NCI-H1048 (cell line): ENCODE data around the gene ATAD3B.
"Not testable (repeated sequence)": the region's sequence is repeated elsewhere in the genome, so short reads cannot be mapped to it uniquely, and the experiment has no call there.

Experiments
- DNase-seq: peaks from one replicate; lab custom pipeline; 2025; lab: John Stamatoyannopoulos, UW

The ATAD3B gene

DNA sequence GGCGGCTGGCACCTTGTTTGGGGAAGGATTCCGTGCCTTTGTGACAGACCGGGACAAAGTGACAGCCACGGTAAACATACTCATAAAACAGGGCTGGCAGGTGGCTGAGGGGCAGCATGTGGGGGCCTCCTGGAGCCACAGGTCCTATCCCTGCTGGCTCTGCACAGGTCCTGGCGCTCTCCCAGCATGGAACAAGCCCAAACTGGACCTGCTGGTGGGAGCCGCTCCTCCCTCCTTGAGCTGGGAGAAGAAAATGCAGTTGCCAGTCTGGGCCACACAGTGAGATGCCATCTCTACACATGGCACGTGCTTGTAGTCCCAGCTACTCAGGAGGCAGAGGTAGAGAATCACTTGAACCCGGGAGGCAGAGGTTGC lies 19.2 kb upstream of the ATAD3B start:
- not testable (repeated sequence) for DNase-seq

DNA sequence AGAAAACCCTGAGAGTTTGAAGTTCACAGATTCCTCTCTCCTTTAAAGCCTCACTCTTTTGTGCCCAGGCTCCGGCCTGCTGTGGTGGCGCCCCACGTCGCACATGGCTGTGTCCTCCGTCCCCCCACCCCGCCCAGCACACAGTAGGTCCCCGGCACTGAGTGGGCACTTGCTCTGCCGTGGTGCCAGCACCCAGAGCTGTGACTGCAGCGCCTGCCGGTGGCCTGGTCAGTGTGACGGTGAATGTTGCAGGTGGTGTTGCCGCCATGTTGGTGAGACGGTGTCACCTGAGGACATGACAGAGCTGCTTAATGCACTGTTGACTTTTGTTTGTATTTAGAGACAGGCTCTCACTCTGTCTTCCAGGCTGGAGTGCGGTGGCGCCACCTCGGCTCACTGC lies 18.7 kb upstream of the ATAD3B start:
- DNase-seq, result no peak

DNA sequence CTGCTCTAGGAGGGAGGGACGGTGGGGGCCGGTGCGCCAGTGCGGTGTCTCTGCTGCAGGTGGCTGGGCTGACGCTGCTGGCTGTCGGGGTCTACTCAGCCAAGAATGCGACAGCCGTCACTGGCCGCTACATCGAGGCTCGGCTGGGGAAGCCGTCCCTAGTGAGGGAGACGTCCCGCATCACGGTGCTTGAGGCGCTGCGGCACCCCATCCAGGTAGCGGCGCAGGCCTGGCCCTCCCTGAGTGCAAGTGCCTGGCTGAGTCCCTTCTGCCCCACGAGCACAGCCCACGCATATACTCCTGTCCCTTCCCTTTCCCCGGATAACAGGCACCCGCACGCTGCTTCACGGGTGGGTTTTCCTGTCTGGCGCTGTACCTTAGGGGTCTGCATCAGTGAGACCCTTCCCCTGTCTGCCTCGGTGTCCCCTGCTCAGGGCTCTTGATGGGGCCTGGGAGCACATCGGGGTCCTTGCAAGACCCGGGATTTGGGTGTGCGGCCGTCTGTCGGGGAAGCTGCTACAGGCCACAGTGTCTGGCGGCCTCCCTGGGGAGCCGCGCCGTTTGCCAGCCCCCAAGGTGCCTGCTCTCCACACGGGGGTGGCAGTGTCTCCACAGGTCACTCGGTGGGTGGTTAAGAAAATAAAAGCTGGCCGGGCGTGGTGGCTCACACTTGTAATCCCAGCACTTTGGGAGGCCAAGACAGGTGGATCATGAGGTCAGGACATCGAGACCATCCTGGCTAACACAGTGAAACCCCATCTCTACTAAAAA lies 17.1 kb upstream of the ATAD3B start:
- not testable (repeated sequence) for DNase-seq

DNA sequence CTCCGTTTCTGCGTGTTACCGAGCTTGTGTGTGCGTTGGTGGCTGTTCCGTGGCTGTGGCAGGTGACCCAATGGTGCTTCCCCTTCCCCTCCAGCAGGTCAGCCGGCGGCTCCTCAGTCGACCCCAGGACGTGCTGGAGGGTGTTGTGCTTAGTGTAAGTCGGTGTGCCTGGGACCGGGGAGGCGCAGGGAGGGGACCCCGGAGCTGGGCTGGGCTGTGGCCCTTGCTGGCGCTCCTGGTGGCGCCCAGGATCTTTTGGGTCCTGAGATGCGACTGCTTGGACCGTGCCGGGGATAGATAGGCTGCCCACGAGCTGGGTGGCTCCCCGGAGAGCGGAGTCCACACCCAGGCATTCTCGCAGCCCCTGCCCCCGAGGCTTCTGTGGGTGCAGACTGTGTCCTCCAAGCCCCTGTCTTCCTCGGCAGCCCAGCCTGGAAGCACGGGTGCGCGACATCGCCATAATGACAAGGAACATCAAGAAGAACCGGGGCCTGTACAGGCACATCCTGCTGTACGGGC lies 16.1 kb upstream of the ATAD3B start:
- no peak for DNase-seq

DNA sequence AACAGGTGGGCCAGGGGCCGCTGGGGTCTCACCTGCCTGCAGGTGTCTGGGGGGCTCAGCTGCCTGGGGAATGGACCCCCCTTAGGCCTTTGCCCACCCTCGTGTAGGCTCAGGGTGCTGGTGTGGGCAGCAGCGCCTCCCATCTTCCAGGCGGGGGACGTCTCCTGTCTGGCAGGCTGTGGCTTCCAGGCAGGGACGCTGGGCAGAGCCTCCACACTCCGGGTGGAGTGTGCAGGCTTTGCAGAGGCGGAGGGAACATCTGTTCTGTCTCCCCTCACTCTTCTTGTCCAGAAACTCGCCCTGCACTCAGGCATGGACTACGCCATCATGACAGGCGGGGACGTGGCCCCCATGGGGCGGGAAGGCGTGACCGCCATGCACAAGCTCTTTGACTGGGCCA lies 15.6 kb upstream of the ATAD3B start:
- DNase-seq, result not testable (repeated sequence)

DNA sequence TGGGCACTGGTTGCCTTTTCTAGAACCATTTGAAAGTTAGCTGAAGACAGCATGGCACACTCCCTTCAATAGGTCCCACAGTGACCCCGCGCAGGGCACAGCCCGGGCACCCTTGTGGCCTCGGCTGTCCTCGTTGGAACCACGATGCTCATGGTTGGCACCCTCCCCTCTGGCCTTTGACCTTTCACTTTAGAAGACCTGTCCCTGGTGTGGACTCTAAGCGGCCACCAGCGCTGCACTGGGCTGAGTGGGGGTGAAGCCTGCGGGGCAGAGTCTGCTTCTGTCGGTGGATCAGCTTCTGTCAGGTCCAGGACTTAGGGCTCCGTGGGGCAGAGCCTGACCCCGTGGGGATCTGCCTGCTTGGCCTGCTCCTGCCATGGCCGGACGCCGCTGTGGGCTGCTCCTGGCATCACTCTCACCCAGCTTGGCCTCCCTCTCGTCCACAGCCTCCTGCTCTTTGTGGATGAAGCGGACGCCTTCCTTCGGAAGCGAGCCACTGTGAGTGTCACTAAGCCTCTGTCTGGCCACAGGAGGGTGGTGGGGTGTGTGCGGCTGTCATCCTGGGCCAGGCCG lies 14.8 kb upstream of the ATAD3B start:
- DNase-seq, result not testable (repeated sequence)

DNA sequence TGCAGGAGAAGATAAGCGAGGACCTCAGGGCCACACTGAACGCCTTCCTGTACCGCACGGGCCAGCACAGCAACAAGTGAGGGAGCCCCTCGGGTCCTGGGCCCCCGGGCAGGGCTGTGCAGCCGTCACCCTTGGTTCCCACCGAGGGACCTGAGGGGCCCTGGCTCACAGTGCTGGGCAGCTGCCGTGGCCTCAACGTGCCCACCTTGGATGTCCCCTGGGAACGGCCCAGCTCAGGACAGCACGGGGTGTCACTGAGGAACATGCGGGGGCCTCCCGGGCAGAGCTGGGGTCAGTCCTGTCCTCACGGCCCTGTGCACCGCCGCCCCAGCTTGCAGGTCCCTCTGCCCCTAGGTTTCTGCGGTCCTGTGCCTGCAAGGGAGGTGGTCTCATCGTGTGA lies 12.4 kb upstream of the ATAD3B start:
- DNase-seq, result not testable (repeated sequence)

DNA sequence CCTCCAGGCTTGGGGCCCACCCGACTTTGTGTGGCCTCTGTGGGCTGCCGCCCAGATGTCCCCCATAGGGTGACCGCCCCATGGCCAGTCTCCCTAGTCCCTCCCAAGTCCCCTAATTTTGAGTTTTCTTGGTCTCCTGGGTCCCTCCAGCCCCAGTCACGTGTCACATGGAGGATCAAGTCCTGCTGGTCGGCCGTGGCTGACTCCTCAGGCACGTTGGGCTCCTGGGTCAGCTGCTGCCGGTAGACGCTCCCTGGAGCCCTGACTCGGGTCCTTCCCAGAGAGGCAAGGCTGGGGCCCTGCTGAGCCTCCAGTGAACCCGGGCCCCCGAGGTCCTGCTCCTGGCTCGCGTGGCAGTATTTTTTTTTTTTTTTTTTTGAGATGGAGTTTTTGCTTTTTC lies 11.9 kb upstream of the ATAD3B start:
- not testable (repeated sequence) for DNase-seq

DNA sequence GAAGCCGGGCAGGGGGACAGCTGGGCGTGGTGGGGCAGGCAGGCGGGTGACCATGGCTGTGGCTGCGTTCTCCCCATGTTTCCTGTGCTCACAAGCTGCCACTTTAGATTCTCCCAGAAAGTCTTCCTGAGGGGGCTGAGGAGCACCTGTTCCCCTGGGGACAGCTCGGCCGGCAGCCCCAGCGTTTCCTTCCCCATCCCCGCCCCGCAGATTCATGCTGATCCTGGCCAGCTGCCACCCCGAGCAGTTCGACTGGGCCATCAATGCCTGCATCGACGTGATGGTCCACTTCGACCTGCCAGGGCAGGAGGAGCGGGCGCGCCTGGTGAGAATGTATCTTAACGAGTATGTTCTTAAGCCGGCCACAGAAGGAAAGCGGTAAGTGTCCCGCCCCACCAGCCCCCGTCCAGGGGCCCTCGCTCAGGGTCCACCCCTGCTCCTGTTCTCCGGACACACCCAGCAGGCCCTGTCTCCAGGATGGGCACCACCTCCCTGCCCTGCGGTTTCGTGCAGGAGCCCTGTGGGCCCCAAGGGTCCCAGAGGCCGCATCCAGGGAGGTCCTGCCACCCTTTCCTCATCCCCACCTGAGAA lies 10.9 kb upstream of the ATAD3B start:
- no peak for DNase-seq

DNA sequence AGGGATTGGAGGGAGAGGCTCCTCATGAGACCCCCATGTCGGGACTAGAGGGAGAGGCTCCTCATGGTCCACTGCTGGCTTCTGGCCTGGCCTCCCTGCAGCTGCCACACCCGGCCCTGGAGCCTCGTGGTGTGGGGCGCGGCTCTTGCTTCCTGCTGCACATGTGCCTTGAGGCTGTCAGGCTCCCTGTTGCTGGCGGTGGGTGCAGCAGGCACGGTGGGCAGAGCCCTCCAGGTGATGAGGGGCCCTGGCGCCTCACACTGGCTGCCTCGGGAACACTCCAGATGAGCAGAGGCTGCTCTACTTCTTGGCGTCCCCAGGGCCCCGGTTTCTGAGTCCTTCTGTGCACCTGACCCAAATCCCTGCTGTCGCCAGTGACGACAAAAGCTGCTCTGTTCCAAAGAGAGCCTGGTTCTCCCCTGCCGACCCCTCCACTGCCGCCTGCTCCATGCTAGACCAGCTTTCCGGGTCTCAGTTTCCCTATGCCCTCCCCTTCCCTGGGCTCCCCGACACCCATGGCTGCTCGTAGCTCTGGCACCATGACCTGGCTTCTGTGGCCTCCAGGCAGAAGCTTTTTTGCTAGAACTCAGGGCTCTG lies 9.7 kb upstream of the ATAD3B start:
- DNase-seq, result no peak

DNA sequence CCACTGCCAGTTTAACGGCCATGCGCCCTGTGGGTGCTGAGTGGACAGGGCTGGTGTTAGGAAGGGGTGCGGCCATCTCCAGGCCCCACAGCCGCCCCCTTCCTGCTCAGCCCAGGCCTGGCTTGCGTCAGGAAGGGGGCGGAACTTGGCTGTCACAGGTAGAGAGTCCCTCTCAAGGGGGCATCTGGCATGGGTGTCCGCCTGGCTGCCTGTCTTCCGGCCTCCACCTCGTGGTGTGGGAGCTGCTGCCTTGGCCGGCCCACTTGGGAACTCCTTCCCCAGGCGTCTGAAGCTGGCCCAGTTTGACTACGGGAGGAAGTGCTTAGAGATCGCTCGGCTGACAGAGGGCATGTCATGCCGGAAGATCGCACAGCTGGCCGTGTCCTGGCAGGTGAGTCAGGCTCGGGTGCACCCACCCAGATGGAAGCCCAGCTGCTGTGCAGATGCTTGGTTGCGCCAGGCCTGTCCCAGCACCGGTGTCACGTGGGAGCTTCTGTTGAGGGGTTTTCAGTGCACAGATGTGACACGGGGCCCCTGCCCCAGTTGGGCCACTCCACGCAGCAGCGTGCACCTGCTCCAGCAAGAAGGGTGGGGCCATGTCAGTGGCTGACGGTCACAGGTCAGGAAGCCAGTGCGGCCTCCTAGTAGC lies 9.1 kb upstream of the ATAD3B start:
- no peak for DNase-seq

DNA sequence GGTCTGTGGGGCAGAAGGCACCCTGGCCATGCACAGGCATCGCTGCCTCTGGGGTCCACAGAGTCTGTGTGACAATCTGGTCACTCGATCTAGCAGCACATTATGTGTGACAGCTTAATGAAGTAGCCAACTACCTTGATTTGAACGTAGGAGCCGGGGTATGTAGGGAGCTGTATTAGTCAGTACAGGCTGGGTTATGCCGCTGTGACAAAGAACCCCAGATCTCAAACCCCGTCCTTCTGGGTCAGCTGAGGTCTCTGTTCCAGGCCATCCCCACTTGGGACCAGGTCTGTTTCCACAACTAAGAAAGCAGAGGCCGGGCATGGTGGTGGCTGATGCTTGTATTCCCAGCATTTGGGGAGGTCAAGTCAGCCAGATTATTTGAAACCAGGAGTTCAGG lies 8.3 kb upstream of the ATAD3B start:
- DNase-seq, result no peak

DNA sequence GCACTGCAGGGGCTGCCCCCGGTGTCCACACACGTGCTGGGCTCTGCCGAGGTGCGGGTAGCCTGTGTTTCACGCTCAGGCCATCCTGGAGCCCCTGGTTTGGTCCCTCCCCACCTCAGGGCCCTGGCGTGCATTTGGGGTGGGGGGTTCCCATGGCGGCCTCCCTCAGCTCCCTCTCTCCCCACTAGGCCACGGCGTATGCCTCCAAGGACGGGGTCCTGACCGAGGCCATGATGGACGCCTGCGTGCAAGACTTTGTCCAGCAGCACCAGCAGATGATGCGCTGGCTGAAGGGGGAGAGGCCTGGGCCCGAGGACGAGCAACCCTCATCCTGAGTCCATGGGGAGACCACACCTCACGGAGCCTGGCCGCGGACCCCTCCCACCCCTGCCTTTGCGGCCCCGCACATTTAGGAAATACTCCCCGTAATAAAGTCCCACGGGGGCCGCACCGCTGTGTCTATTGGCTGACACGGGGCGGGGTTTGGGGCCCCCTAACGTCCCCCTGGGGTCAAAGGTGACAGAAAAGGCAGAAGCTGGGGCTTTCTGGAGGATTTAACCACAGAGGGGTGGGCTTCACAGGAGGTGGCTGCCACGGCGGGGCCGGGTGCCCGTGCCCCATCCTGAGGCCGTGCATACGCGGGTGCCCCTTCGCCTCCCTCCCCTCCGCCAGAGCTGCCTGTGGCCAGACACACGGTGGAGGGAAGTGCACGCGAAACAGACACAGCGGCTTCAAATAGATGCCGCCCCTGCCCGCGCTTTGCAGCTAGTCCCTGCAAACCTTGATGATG lies 3.2 kb upstream of the ATAD3B start:
- not testable (repeated sequence) for DNase-seq

DNA sequence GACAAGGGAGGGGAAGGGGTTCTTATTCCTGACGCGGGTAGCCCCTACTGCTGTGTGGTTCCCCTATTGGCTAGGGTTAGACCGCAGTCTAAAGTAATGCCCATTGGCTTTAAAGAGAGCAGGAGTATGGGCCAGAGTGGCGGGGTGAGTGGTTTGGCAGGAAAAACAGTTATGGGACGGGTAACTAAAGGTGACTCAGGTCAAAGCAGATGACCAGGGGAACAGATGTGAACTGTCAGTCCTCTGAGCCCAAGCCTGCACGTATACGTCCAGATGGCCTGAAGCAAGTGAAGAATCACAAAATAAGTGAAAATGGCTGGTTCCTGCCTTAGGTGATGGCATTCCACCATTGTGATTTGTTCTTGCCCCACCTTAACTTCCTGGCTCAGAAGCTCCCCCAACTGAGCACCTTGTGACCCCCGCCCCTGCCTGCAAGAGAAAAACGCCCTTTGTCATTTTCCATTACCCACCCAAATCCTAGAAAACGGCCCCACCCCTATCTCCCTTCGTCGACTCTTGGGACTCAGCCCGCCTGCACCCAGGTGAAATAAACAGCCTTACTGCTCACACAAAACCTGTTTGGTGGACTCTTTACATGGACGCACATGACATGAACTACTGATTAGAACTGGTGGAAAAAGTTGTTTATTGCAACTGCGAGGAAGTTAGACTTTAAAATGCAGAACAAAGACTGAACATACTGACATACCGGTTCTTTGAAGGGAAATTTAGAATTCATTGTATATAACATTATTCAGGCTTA lies 758 bp upstream of the ATAD3B start:
- DNase-seq, result no peak

DNA sequence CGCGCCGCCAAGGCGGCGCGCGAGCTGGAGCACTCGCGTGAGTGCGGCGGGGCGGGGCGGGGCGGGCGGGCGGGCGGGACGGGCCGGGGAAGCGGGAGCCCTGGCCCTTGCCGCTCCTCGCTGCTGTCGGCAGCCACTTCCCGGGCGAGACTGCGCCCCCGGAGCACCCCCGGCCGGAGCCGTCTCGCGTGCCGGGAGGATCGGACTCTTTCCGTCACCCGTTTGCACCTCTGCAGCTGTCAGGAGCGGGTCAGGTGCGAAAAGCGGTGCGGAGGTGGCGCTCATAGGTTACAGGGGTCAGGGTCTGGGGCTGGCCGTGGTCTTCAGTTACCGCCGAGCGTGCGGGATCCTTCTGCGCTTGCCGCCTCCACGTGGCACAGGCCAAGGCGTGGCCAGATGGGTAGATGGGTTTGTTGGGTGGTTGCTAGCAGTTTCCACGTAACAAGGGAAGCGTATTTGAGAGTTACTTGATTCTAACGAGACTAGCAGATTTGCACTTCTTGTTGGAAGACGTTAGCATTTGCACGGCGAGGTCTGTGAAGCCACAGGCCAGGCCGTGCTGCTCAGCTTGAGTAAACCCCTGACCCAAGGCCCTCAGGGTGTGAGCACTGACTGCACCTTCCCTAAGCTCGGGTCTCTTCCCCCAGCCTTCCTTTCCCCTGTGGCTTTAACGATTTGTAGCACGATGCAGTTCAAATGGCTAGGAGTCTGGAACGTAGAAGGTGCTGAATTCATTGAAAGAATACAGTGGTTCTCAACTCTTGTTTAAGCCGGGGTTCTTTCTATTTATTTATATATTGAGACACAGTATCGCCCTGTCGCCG lies 700 bp downstream of the ATAD3B start:
- DNase-seq, result not testable (repeated sequence)

DNA sequence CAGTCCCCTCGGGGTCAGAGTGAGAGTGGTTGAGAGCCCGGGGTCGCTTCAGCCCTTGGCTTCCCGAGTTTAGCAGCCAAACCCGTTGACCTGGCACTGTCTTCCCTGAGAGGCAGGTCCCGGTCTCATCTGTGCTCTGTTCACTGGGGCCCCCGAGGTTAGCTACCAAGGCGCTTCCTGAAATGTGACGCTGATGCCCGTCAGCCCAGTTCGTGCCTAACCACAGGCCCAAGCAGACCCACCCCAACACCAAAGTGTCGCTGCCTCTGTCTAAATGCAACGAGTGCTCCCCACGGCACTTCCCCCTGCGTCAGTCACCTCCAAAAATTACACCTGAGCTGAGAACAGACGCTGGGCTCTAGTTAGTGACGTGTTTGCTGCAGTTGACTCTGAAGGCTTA lies 4.4 kb downstream of the ATAD3B start:
- DNase-seq, result not testable (repeated sequence)

DNA sequence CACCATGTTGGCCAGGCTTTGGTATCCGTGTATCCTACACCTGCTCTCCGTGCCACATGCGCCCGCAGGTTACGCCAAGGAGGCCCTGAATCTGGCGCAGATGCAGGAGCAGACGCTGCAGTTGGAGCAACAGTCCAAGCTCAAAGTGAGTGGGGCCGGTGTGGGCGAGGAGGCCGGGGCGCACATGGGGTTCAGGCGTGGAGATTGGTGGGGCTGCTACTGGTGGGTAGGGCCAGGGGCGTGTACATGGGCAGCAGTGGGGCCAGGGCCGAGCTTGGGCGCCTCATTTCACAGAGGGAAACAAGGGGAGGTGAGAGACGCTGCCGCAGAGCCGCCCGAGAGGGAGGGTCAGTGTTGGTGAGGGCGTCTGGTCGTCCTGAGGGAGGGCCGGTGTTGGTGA lies 5.6 kb downstream of the ATAD3B start:
- DNase-seq, result no peak

DNA sequence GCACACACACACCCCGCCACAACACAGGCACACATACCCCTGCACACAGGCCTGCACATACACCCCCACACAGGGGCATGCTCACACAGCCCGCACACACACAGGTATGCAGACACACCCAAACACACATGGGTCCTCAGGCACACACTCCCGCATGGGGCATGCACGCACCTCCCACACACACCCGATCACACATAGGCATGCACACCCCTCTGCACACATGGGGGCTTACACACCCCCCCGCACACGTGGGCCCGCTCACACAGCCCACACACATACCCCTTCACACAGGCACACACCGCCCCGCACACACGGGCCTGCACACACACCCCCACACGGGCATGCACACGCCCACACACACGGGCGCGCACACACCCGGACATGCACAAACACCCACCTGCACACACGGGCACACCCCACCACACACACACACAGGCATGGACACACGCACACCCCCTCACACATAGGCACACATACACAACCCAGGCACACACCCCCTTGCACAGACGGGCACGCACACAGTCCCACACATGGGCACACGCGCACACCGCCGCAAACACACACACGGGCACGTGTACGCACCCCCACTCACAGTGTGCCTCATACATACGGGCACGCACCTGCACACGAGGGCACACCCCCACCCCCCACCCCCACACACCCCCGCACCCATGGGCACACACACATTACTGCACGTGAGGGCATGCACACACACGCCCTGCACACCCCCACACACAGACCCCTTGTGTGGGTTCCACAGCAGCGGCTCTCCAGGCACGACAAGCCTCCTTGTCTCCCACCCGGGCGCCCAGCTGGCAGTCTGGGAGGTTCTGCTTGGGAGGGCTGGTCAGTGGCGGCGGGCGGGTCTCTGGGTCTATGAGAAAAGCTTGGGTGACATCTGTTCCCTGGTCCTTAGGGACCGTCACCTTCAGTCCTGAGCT lies 8.3 kb downstream of the ATAD3B start:
- DNase-seq, result no peak

DNA sequence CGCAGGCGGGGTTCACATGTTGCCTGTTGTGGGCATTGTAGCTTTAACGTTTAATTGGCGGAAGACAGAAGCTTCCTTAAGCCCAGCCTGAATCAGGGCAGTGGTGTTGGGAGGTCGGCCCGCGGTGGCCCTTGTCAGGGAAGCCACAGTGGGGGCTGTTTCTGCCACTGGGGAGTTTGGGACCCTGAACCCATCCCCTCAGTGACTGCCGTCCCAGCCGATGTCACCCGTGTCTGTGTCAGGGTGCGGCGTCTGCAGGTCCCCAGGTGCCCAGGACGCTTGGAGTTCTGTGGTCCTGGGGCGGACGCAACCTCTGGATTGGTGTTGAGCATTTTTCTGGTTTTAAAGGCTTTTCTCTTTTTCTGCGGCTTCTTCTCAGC lies 8.9 kb downstream of the ATAD3B start:
- DNase-seq, result not testable (repeated sequence)
